ENCODE results near the gene CTNND2. TPM values are rescaled to one million over a fixed set of nuclear protein-coding genes. Genes with fewer than 3 reads are reported as not detected.
A peak's percentile ranks its signal among the peaks of the same experiment; 100 is the strongest.

The CTNND2 gene
- total and polyA plus RNA-seq, 4 donors = 0.03 to 1.0 (median 0.27) TPM

DNA sequence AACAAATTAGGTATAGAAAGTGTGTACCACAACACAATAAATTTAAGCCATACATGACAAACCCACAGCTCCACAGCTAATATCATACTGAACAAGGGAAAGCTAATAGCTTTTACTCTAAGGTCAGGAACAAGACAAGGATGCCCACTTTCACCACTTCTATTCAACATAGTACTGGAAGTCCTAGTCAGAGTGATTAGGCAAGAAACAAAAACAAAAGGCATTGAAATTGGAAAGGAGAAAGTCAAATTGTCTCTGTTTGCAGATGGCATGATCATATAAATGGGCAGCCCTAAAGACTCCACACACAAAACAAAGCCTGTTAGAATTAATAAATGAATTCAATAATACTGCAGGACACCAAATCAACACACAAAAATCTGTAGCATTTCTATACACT is 548.8 kb downstream of the CTNND2 start:
- no peaks in the 10 kb centered on the region for H3K36me3 ChIP-seq (ENCODE audit: control insufficient read depth in 1 of 2, insufficient read depth in 2 of 2, low read length in 1 of 2)
- ATAC-seq (ENCODE audit: low FRiP score) = no peak
- DNase-seq = no peak
- no peaks in the 10 kb centered on the region for H3K27me3 ChIP-seq (ENCODE audit: control insufficient read depth in 1 of 2, insufficient read depth in 2 of 2, low read length in 1 of 2)
- H3K9me3 ChIP-seq (ENCODE audit: control insufficient read depth, low read length) = no peaks in the 10 kb centered on the region
- intact Hi-C loops (cut with DNase I) = no loop called here
- H3K4me1 ChIP-seq (ENCODE audit: control insufficient read depth in 1 of 2, insufficient read depth in 2 of 2, low read length in 2 of 2) = no peaks in the 10 kb centered on the region
- no peak overlapping the region for H3K4me3 ChIP-seq (ENCODE audit: low read length in 2 of 2)
- no peak overlapping the region for H3K27ac ChIP-seq (ENCODE audit: low read depth in 1 of 2, low read length in 2 of 2)

DNA sequence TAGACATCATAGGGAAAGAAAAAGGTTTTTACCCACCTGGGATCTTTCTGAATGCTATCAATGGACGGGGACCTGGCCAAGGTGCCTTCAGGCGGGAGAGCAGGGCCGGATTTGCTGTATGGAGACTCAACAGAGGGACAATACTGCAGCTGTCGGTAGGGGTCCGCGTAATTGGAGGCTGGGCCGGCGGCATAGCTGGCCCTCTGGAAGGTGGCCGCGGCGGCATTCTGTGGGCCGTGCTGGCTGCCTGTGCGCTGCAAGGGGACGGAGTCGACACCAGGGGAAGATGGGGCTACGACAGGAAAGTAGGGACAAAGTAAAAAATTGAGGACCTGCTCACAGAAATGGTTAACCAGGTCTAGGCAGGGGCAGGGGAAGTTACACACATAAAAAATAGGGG is 557.9 kb downstream of the CTNND2 start:
- DNase-seq (no peak), ATAC-seq (ENCODE audit: low FRiP score) (no peak)
- Histone ChIP-seq H3K4me1 (ENCODE audit: control insufficient read depth in 1 of 2, insufficient read depth in 2 of 2, low read length in 2 of 2) (no peaks in the 10 kb centered on the region), H3K27ac (ENCODE audit: low read depth in 1 of 2, low read length in 2 of 2) (no peak overlapping the region), H3K9me3 (ENCODE audit: control insufficient read depth, low read length) (no peaks in the 10 kb centered on the region), H3K36me3 (ENCODE audit: control insufficient read depth in 1 of 2, insufficient read depth in 2 of 2, low read length in 1 of 2) (no peaks in the 10 kb centered on the region), H3K4me3 (ENCODE audit: low read length in 2 of 2) (no peak overlapping the region), H3K27me3 (ENCODE audit: control insufficient read depth in 1 of 2, insufficient read depth in 2 of 2, low read length in 1 of 2) (no peaks in the 10 kb centered on the region)
- intact Hi-C loops (cut with DNase I) = no loop called here
- WGBS, 2 donors = 60 to 61% methylated on average over 16 of the region's 16 CpGs

- Histone ChIP-seq H3K27ac (ENCODE audit: low read depth in 1 of 2, low read length in 2 of 2) (no peak overlapping the region), H3K4me1 (ENCODE audit: control insufficient read depth in 1 of 2, insufficient read depth in 2 of 2, low read length in 2 of 2) (no peaks in the 10 kb centered on the region), H3K9me3 (ENCODE audit: control insufficient read depth, low read length) (no peaks in the 10 kb centered on the region), H3K27me3 (ENCODE audit: control insufficient read depth in 1 of 2, insufficient read depth in 2 of 2, low read length in 1 of 2) (no peaks in the 10 kb centered on the region), H3K4me3 (ENCODE audit: low read length in 2 of 2) (no peak overlapping the region), H3K36me3 (ENCODE audit: control insufficient read depth in 1 of 2, insufficient read depth in 2 of 2, low read length in 1 of 2) (no peaks in the 10 kb centered on the region)
- intact Hi-C loops (cut with DNase I) = no loop called here
- DNase-seq (no peak), ATAC-seq (ENCODE audit: low FRiP score) (no peak)
- 67 to 78% methylated on average over 3 of the region's 3 CpGs for WGBS, 2 donors
Observed at GRCh38 chr5:11335881-11336760, 568.1 kb downstream of the CTNND2 start.

DNA sequence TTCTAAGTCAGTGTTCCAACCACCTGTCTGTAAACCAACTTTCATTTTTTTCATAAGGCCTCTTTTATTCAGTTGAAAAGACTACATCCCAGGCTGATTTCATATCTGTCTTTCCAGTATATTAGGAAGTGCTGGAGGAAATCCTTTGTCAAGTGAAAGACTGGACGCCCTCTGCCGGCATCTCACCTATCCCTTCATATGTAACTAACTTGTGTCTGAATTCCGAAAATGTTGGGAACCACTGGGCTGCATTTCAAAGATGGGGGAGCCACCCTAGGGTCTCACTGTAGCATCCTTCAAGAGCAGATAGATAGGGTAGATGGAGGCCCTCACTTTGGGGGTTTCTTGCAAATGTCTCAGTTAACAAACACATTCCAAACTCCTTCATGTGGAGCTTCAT is 569.8 kb downstream of the CTNND2 start:
- no peaks in the 10 kb centered on the region for H3K36me3 ChIP-seq (ENCODE audit: control insufficient read depth in 1 of 2, insufficient read depth in 2 of 2, low read length in 1 of 2)
- 85 to 86% methylated on average over 3 of the region's 3 CpGs for WGBS, 2 donors
- no peaks in the 10 kb centered on the region for H3K9me3 ChIP-seq (ENCODE audit: control insufficient read depth, low read length)
- no peak overlapping the region for H3K4me3 ChIP-seq (ENCODE audit: low read length in 2 of 2)
- H3K27ac ChIP-seq (ENCODE audit: low read depth in 1 of 2, low read length in 2 of 2) = no peak overlapping the region
- no peak for ATAC-seq (ENCODE audit: low FRiP score)
- intact Hi-C loops (cut with DNase I) = no loop called here
- H3K27me3 ChIP-seq (ENCODE audit: control insufficient read depth in 1 of 2, insufficient read depth in 2 of 2, low read length in 1 of 2) = no peaks in the 10 kb centered on the region
- no peak for DNase-seq
- no peaks in the 10 kb centered on the region for H3K4me1 ChIP-seq (ENCODE audit: control insufficient read depth in 1 of 2, insufficient read depth in 2 of 2, low read length in 2 of 2)

DNA sequence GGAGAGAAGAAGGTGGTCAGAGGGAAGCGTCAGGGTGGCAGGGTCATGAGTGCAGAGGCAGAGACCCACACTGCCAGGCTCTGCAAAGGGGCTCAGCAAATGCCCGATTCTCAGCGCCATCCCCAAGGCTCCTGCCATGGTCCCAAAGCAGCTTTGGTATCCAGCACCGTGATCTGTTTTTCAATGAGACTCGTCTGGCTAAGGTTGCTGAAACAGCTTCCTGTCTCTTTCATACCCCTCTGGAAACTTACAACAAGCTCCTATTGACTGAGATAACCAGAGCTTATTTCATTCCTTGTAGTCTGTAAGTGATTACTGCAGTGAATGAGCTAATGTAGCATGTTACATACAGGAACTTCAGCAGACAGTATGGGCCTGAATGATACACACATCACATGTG is 574.6 kb downstream of the CTNND2 start:
- intact Hi-C loops (cut with DNase I) = no loop called here
- DNase-seq (no peak), ATAC-seq (ENCODE audit: low FRiP score) (no peak)
- Histone ChIP-seq H3K27ac (ENCODE audit: low read depth in 1 of 2, low read length in 2 of 2) (no peak overlapping the region), H3K4me3 (ENCODE audit: low read length in 2 of 2) (no peak overlapping the region), H3K4me1 (ENCODE audit: control insufficient read depth in 1 of 2, insufficient read depth in 2 of 2, low read length in 2 of 2) (no peaks in the 10 kb centered on the region), H3K27me3 (ENCODE audit: control insufficient read depth in 1 of 2, insufficient read depth in 2 of 2, low read length in 1 of 2) (no peaks in the 10 kb centered on the region), H3K36me3 (ENCODE audit: control insufficient read depth in 1 of 2, insufficient read depth in 2 of 2, low read length in 1 of 2) (no peaks in the 10 kb centered on the region), H3K9me3 (ENCODE audit: control insufficient read depth, low read length) (no peaks in the 10 kb centered on the region)
- 70 to 71% methylated on average over 5 of the region's 5 CpGs for WGBS, 2 donors

DNA sequence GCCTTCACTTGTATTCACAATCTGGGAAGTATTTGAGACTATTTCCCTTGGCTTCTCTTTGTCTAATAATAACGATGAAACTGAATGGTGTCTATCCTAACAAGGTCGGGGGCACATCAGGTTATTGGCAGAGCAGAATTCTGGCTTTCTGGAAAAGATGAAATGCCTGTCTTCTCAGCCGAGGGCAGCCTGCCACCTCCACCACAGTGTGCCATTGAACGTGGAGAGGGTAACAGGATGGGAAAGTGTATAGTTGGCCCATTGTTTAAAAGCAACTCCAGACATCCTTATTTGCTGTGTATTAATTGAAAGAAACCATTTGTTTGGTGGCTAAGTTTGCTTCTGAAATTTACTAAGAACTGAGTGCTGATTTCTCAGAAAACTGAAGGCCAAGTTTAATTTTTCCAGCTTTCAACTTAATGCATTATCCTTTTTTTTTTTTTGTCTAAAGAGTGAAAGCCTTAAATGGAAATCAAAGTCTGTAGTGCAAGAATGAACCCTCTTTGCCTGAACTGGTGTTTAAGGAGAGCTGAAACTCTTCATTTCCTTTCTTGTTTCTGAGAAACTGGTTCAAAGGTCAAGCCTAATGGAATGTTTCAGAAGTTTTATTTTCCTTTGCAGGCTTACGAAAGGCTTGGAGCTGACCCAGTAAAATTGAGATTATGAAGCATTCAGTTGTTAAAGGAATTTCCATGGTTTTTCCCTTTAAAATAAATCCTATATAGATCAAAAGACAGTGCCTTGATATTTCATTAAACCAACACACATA is 579.5 kb downstream of the CTNND2 start:
- DNase-seq = no peak
- no peak overlapping the region for H3K4me3 ChIP-seq (ENCODE audit: low read length in 2 of 2)
- H3K36me3 ChIP-seq (ENCODE audit: control insufficient read depth in 1 of 2, insufficient read depth in 2 of 2, low read length in 1 of 2) = no peaks in the 10 kb centered on the region
- 5 to 9% methylated on average over 5 of the region's 5 CpGs for WGBS, 2 donors
- no peaks in the 10 kb centered on the region for H3K9me3 ChIP-seq (ENCODE audit: control insufficient read depth, low read length)
- no peak for ATAC-seq (ENCODE audit: low FRiP score)
- intact Hi-C loops (cut with DNase I) = no loop called here
- no peaks in the 10 kb centered on the region for H3K27me3 ChIP-seq (ENCODE audit: control insufficient read depth in 1 of 2, insufficient read depth in 2 of 2, low read length in 1 of 2)
- no peaks in the 10 kb centered on the region for H3K4me1 ChIP-seq (ENCODE audit: control insufficient read depth in 1 of 2, insufficient read depth in 2 of 2, low read length in 2 of 2)
- no peak overlapping the region for H3K27ac ChIP-seq (ENCODE audit: low read depth in 1 of 2, low read length in 2 of 2)

GRCh38 chr5:11323761-11324160 is 580.5 kb downstream of the CTNND2 start:
- no peak for ATAC-seq (ENCODE audit: low FRiP score)
- Histone ChIP-seq H3K4me3 (ENCODE audit: low read length in 2 of 2) (no peak overlapping the region), H3K27me3 (ENCODE audit: control insufficient read depth in 1 of 2, insufficient read depth in 2 of 2, low read length in 1 of 2) (no peaks in the 10 kb centered on the region), H3K9me3 (ENCODE audit: control insufficient read depth, low read length) (no peaks in the 10 kb centered on the region), H3K4me1 (ENCODE audit: control insufficient read depth in 1 of 2, insufficient read depth in 2 of 2, low read length in 2 of 2) (no peaks in the 10 kb centered on the region), H3K36me3 (ENCODE audit: control insufficient read depth in 1 of 2, insufficient read depth in 2 of 2, low read length in 1 of 2) (no peaks in the 10 kb centered on the region), H3K27ac (ENCODE audit: low read depth in 1 of 2, low read length in 2 of 2) (no peak overlapping the region)
- no peak for DNase-seq
- 94 to 97% methylated on average over 4 of the region's 4 CpGs for WGBS, 2 donors
- intact Hi-C loops (cut with DNase I) = no loop called here

- H3K27ac ChIP-seq (ENCODE audit: low read depth in 1 of 2, low read length in 2 of 2) = no peak overlapping the region
- no peaks in the 10 kb centered on the region for H3K4me1 ChIP-seq (ENCODE audit: control insufficient read depth in 1 of 2, insufficient read depth in 2 of 2, low read length in 2 of 2)
- H3K4me3 ChIP-seq (ENCODE audit: low read length in 2 of 2) = no peak overlapping the region
Observed at GRCh38 chr5:11322133-11322532, 582.1 kb downstream of the CTNND2 start.

More at GRCh38 chr5:11322133-11322532, 582.1 kb downstream of the CTNND2 start:
- ATAC-seq (ENCODE audit: low FRiP score) = peak; percentile 53
- intact Hi-C loops (cut with DNase I) = no loop called here
- Histone ChIP-seq H3K36me3 (ENCODE audit: control insufficient read depth in 1 of 2, insufficient read depth in 2 of 2, low read length in 1 of 2) (no peaks in the 10 kb centered on the region), H3K9me3 (ENCODE audit: control insufficient read depth, low read length) (no peaks in the 10 kb centered on the region), H3K27me3 (ENCODE audit: control insufficient read depth in 1 of 2, insufficient read depth in 2 of 2, low read length in 1 of 2) (no peaks in the 10 kb centered on the region)
- DNase-seq = no peak
- 84 to 87% methylated on average over 2 of the region's 2 CpGs for WGBS, 2 donors
